HepG2 (cell line): Measurements from ENCODE around the gene STC2. TPM values are rescaled to one million over a fixed set of nuclear protein-coding genes. Genes with fewer than 3 reads are reported as not detected.

Experiments used
- HDAC6 ChIP-seq: fragments of 200-600 bp; sonication (generic); IDR thresholded peaks from 2 replicates; pipeline ENCODE4 v1.7.0; 2017; ENCODE audit warnings: mild to moderate bottlenecking, antibody characterized with exemption, low read length, low read depth
- RELA ChIP-seq: sonication (generic); formaldehyde crosslinking; IDR thresholded peaks from 2 replicates; pipeline ENCODE4 v1.4.0; 2020; ENCODE audit warnings: missing genetic modification reagents
- RFX1 ChIP-seq: fragments of 450-650 bp; IDR thresholded peaks from 2 replicates; pipeline ENCODE4 v1.6.1; 2017
- SMAD9 ChIP-seq: sonication (generic); formaldehyde crosslinking; IDR thresholded peaks from 2 replicates; pipeline ENCODE4 v1.5.1; 2020; ENCODE audit warnings: mild to moderate bottlenecking, missing genetic modification reagents
- ZBTB40 ChIP-seq, 2 experiments: fragments of 450-650 bp in 1 of 2; sonication (generic) in 1 of 2; formaldehyde crosslinking in 1 of 2; IDR thresholded peaks; 2 replicates each; pipeline versions ENCODE4 v1.6.1 to v1.8.0; 2016 to 2022; ENCODE audit warnings: antibody characterized with exemption in 1 of 2, mild to moderate bottlenecking in 1 of 2, missing genetic modification reagents in 1 of 2
- ZBTB49 ChIP-seq: sonication (generic); formaldehyde crosslinking; IDR thresholded peaks from 2 replicates; pipeline ENCODE4 v1.4.0; 2020; ENCODE audit warnings: missing genetic modification reagents, borderline replicate concordance
- ZBTB7B ChIP-seq: sonication (generic); formaldehyde crosslinking; IDR thresholded peaks from 2 replicates; pipeline ENCODE4 v1.4.0; 2020; ENCODE audit warnings: missing genetic modification reagents
- ZNF280D ChIP-seq: sonication (generic); formaldehyde crosslinking; IDR thresholded peaks from 2 replicates; pipeline ENCODE4 v1.5.1; 2020; ENCODE audit warnings: mild to moderate bottlenecking, missing genetic modification reagents
- ZNF512B ChIP-seq: sonication (generic); formaldehyde crosslinking; IDR thresholded peaks from 2 replicates; pipeline ENCODE4 v1.5.1; 2020; ENCODE audit warnings: missing genetic modification reagents, mild to moderate bottlenecking, borderline replicate concordance
- ZSCAN29 ChIP-seq: sonication (generic); formaldehyde crosslinking; conservative IDR thresholded peaks from 2 replicates; pipeline ENCODE4 v1.4.0; 2020; ENCODE audit warnings: mild to moderate bottlenecking, missing genetic modification reagents
- polyA plus RNA-seq, 8 experiments: library from polyadenylated mRNA; depleted of rRNA in 3 of 8; stranded (reverse) in 7 of 8; unstranded in 1 of 8; fragments of >200 nt; fragmentation: Illumina TruSeq in 4 of 8; extraction: Trizol in 4 of 8; gene quantifications; 2 replicates each; pipeline versions ENCODE4 v1.2.1 to v1.2.3, GENCODE V29; 2011 to 2016; ENCODE audit warnings: low read depth in 4 of 8, missing spikeins in 1 of 8, mixed read lengths in 1 of 8; ENCODE audit not compliant: insufficient read depth in 1 of 8
- total RNA-seq, 5 experiments: library from RNA; depleted of rRNA; stranded (reverse); fragments of >200 nt; fragmentation: Illumina TruSeq; extraction: Trizol; gene quantifications; 2 replicates each; pipeline ENCODE4 v1.2.3, GENCODE V29; 2016; ENCODE audit warnings: low read depth in 1 of 5

STC2 gene
- total and polyA plus RNA-seq, 2 of the 13 experiments (the other 11 are each of a cell fraction or from before 2014, with no cell fraction given): 27.1 to 69.2 TPM

- TF ChIP-seq ZBTB40 (IDR thresholded peaks at IDR 0.05) (no peak), ZBTB40 (CRISPR knock-in tag; IDR thresholded peaks at IDR 0.05) (no peak; the same call in 1 of the 2 replicates), ZNF280D (CRISPR knock-in tag) (no peak), ZSCAN29 (CRISPR knock-in tag) (no peak), ZBTB7B (no peak), SMAD9 (CRISPR knock-in tag) (no peak), HDAC6 (no peak), ZBTB49 (no peak), RFX1 (no peak), ZNF512B (no peak), RELA (CRISPR knock-in tag) (no peak)
Measured at GRCh38 chr5:173327084-173327947, 898 bp downstream of the STC2 start (continued).
